GM18909 (cell line): ENCODE measurements around the gene PINLYP.
A peak's percentile ranks its signal among the peaks of the same experiment; 100 is the strongest.
"Not testable (repeated sequence)": the region's sequence is repeated elsewhere in the genome, so short reads cannot be mapped to it uniquely, and the experiment has no call there.

Experiments
- ATAC-seq: cut with Tn5 transposase; IDR thresholded peaks from one replicate; pipeline ENCODE4 v1.9.1; 2021; ENCODE audit warnings: mild to moderate bottlenecking; ENCODE audit not compliant: unreplicated experiment, poor library complexity

Gene PINLYP

DNA sequence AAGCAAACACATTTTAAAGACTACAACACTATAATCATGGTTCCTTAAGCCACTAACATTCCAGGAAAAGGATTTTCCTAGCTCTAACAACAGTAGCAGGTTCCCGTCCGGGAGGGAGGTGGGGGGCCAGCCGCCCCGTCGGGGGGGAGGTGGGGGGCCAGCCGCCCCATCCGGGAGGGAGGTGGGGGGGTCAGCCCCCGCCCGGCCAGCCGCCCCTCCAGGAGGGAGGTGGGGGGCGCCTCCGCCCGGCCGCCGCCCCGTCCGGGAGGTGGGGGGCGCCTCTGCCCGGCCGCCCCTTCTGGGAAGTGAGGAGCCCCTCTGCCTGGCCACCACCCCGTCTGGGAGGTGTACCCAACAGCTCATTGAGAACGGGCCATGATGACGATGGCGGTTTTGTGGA, 27.7 kb upstream of the PINLYP start:
- ATAC-seq, result not testable (repeated sequence)

DNA sequence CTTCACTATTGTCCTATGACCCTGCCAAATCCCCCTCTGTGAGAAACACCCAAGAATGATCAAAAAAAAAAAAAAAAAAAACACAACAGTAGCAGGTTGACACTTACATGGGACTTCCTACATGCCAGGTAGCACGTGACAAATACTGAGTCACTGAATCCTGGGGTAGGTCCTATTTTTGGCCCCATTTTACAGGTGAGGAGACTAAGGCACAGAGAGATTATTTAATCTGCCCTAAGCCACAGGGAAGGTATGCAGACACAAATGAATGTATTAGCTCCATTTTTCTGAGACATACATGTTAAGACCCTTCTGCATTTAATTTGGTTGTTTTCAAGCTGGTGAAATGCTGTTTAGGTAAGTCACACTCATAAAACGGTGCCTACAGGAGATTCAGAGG, 26.9 kb upstream of the PINLYP start:
- no peak for ATAC-seq

DNA sequence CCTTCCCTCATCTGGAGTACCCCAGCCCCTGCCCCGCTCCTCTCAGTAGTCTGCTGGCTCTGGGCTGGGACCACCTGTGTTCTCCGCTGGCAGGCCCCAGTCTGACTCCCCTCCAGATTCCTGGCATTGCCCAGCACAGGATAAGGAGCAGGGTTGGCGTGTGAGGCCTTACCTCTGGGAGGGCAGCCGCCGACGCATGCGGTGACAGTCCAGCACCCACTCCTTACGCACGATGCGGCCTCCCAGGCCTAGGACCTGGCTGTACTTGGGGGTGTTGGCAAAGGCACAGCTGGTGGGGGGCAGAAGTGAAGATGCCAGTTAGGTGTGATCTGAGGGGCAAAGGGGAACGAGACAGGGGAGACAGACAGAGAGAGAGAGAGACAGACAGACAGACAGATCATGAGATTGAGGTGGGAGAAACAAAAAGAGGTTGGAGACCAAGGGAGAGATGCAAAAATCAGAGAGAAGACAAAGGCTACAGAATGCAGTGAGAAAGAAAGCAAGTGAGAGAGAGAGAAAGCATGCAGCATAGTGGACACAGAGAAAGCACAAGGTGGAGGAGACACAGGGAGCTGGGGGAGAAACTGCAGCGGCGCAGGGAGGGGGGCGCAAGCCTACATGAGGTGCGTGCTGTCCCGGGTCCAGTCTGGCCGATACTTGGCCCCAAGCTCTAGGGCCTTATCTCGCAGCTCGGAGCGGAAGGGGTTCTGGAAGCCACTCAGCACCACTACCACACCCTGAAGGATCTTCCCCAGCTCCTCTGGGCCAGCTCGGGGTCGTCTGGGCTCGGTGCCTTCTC, 24.0 kb upstream of the PINLYP start:
- no peak for ATAC-seq

DNA sequence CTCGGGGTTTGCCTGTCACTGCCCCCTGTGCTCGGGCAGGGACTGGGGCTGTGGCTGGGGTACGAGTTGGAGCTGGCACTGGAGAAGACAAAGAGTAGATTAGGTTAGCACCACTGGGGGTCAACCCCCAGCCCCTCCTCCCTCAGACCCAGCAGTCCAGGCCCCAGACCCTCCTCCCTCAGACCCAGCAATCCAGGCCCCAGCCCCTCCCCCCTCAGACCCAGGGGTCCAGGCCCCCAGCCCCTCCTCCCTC, 23.5 kb upstream of the PINLYP start:
- ATAC-seq, result no peak

DNA sequence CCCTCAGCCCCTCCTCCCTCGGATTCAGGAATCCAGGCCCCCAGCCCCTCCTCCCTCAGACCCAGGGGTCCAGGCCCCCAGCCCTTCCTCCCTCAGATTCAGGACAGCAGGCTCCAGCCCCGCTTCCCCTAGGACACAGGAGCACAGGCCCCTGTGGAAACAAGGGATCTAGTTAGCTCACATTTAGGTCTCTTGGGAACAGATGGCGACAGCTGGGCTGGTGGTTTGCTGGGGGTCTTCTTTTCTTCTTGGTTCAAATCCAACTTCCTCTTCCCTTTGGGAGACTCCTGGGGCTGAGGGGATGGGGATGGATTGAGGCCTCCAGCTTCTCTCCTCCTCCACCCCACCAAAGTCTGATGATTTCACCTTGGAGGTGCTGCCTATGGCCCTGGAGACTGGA, 23.0 kb upstream of the PINLYP start:
- no peak for ATAC-seq

DNA sequence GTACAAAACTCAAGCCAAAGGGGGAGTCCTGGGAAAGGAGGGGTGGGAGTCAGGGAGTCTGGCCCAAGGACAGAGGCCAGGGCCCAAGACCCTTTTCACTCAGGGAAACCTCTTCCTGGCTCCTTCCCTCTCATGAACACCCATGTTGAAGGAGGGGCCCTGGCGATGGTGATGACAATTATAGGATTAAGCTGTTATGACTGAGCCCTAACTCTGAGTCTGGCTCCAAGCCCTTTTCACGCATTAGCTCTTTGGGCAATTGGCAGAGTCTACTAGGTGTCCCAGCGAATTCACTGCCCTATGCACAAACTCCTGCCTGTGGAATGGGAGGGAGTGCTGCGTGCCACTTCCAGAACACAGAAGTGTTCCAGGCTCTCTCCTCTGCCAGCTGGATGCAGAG, 21.9 kb upstream of the PINLYP start:
- no peak for ATAC-seq

DNA sequence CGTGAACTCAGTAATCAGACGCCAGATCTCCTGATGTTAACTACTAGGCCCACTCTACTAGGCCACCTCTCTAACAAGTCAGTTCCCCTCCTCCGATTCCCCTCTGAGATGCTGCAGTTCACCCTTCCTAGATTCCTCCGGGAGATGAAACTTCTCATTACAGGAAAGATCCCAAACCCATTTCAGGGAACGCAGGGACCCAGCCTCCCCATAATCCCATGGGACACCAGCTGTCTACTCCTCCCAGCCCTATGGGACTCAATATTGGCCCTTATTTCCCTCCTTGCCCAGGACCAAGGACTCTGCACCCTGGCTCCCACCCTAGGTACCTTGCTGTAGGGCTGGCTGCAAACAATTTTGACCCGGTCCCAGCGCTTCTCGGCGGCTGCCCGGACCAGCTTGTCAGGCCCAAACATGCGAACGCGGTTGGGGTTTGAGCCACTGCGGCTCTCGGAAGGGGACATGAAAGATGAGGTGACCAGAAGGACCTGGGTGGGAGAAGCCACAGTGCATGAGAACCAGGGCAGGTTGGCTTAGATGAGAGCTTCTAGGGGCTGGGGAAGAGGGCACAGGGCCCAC, 21.2 kb upstream of the PINLYP start:
- ATAC-seq, result no peak

DNA sequence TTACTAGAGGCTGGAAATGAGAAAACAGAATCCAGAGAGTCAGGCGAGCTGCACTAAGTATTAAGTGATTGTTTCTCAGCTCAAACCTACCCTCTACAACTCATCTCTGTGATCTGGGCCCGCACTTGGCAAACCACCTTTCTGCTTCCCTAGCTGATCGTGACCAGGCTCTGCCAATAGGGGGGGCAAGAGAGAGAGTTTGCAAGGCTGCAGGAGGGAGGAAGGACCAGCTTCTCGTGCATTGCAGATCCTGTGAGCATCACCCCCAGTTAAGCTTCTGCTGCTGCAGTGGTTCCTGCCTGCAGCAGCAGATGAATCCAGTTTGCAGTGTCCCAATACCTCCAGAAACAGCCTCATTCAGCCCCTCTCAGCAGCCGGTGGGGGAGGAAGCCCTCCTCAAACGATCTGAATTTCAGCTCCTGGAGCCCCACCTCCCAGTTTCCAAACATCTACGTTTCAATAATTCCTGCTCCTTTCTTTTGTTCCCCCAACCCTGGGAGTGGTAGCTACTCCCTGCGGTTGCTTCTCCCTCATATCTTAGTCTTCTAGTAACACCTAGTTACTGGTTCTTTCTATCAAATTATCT, 20.3 kb upstream of the PINLYP start:
- ATAC-seq, result no peak

DNA sequence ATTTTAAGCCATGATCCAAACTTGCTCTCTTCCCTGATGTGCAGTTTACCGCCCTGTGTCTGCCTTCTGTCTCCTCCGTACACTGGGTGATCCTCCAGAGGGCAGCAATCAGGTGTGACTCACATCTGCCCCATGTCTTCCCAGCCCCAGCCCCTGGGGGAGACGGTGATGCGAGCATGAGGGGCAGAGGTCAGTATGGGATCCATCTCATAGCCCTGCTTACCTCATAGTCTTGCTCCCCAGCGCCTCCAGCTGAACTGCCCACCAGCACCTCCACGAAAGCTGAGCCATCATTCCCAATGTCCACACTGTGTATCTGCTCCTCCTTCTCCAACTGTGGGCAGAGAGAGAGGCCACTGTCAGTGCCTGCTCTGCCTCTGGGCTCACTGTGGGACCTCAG, 14.9 kb upstream of the PINLYP start:
- ATAC-seq, result no peak

DNA sequence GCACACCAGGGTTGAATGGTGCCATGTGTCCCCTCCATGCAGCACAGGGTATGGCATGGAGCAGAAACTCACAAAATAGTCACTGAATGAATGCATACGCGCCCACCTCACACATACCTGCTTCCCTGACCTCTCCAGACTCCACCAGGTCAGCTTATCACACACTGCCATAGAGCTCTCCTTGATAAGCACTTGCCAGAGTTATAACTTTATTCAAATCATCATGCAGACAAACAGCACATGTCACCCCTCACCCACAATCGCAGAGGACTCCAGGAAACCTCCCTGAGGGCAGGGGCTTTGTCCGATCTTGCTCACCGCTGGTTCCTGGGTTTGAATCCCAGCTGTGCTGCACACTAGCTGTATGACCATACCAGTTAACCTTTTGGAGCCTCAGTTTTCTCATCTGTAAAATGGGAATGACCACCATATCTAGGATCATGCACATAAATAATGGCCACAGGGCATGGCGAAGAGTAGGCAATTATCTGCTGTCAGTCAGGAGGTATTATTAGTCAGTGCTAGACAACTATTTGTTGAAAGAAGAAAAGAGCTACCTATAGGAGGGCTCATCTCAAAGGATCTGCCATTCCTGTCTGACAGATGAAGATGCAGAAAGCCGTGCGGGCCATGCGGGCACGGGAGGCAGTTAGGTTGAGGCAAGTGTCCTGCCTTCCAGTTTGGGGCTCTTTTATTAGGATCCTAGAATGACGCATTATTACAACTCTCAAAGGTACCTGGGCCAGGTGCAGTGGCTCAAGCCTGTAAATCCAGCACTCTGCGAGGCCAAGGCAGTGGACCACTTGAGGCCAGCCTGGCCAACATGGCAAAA, 14.2 kb upstream of the PINLYP start:
- no peak for ATAC-seq

DNA sequence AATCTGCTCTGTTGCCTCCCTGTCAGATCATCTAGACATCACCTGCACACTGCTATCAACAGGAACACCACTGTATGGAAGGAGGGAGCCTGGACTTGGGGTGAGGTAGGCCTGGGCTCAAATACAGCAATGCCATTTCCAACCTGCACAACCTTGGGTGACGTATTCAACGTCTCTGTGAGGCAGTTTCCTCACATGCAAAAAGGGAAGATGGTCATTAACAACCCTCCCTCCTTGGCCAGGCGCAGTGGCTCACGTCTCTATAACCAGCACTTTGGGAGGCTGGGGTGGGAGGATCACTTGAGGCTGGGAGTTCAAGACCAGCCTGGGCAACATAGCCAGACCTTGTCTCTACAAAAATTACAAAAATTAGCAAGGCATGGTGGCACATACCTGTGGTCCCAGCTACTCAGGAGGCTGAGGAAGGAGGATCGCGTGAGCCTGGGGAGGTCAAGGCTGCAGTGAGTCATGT, 13.3 kb upstream of the PINLYP start:
- ATAC-seq, result no peak

DNA sequence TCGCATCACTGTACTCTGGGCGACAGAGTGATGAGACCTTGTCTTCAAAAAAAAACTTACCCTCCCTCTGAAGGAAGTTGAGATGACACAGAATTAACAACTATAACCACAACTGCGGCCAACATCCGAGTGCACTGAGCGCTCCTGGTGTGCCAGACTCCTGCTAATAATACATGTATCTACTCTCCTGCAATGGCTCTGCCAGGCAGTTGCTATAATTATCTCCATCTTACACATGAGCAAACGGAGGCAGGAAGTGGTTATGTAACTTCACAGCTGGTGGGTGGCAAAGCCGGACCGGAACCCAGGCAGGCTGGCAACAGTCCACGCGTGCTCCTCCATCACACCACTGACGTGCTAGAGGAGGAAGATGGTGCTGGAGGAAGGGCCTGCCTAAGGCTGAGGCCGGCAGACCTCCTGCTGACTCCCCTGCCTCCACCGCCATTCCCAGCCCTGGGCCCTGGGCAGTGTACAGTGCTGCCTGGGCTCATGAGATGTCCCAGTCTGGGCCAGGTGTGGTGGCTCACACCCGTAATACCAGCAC, 12.8 kb upstream of the PINLYP start:
- ATAC-seq, result peak; percentile 75

DNA sequence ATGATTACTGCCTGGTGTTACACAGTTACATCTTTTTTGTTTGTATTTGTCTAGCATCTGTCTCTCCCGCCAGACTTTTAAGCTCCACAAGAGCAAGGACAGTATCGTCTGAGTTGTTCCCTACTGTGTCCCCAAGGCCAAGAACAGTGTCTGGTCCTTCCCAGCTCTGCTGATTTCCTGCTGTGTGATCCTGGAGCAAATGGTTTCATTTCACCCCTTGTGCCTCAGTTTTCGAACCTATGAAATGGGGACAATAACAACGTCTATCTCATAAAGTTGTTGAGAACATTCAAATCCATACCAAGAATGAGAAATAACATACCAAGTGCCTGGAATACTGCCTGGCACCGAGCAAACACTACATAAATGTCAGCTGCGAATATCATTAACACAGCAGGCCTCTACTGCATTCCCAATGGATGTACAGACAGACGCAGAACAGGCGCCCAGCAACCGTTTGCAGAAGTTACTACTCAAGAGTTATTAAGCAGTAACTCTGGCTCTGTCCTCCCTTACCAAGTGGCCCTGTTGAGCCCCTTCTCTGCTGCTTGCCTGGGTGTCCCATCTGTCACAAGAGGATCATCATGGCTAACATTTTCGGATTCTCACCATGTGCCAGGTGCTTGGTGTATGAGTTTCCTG, 11.7 kb upstream of the PINLYP start:
- no peak for ATAC-seq

DNA sequence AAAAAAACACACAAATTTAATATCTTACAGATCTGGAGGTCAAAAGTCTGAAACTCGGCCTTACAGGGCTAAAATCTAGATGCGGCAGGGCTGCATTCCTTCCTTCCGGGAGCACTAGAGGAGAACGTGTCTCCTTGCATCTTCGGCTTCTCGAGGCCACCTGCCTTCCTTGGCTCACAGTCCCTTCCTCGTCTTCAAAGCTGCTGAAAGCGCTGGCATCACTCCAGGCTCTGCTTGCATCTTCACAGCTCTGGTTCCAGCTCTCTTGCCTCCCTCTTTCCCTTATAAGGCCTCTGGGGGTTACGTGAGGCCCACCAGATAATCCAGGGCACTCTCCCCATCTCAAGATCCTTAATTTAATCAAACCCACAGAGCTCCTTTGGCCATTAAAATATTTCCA, 10.8 kb upstream of the PINLYP start:
- no peak for ATAC-seq

DNA sequence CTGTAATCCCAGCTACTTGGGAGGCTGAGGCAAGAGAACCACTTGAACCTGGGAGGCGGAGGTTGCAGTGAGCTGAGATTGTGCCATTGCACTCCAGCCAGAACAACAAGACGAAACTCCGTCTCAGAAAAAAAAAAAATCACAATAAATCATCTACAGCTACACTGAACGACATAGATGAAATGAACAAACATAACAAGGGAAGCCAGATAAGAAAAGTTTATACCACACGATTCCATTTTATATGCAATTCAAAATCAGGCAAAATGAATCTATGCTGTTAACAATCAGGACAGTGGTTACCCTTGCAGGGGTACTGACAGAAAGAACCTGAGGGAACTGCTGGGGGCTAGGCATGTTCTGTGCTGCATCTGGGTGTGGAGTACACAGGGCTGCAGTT, 5.9 kb upstream of the PINLYP start:
- no peak for ATAC-seq

DNA sequence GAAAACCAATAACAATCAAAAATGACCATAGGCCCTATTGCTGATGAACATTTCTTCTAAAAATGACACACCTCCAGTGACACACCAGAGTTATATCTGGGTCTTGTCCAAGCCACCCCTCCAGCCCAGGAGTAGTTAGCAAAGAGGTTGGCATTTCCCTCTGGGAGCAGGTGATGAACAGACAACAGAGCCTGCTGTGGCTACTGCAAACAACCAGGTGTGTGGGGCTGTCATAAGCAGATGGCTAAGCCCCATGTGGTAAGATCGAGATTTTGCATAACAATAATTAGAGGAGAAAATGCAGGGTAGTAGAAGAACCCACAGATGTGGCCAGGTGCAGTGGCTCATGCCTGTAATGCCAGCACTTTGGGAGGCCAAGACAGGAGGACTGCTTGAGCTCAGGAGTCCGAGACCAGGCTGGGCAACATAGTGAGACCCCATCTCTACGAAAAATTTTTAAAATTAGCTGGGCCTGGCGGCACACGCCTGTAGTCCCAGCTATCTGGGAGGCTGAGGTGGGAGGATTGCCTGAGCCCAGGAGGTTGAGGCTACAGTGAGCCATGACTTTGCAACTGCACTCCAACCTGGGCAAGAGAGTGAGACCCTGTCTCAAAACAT, 5.3 kb upstream of the PINLYP start:
- ATAC-seq, result no peak

DNA sequence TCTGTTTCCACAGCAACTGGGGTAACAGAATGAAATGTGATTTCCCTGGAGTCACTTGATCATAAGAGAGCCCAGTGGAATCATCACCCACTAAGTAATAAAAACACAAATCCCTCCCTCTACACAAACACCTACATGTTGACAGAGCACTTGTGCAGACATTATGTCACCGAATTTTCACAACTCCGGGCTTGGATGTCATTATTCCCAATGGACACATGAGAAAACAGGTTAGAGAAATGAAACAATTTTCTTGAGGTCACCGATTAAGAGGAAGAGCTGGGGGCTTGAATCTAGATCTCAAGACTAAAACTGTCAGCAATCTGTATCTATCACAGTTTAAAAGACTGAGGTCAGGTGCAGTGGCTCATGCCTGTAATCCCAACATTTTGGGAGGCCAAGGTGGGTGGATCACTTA, 3.4 kb upstream of the PINLYP start:
- no peak for ATAC-seq

DNA sequence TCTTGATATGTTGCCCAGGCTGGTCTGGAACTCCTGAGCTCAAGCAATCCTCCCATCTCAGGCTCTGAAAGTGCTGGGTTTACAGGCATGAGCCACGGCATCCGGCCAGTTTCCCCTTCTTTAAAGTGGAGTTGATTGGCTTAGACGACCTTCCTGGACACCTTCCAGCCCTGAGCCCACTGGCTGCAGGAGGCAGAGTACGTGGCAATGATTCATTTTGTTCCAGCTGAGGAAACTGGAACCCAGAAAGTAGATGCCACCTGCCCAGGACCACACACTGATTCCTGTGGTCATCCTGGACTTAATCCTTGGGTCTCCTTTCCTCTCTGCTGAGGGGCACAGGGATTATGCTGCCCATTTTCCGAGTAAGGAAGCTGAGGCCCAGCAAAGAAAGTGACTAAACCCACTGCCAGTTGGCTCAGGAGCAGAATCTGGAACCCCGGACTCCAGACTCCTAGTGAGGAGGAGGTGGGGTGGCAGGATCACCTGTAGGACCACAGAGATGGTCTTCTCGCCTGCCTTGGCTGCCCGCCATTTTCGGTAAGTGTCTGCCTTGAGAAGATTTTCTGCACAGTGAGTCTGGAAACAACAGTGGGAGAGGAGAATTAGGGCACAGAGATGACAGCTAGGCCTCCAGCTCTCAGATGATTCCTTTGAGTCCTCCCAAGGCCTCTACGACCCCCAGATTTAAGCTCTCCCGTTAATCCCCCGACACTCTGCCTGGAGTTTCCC, 1.0 kb upstream of the PINLYP start:
- ATAC-seq, result no peak
